ENCODE results near the gene ZER1. TPM values are rescaled to one million over a fixed set of nuclear protein-coding genes. Genes with fewer than 3 reads are reported as not detected.
A peak's percentile ranks its signal among the peaks of the same experiment; 100 is the strongest.
"Not testable (repeated sequence)": the region's sequence is repeated elsewhere in the genome, so short reads cannot be mapped to it uniquely, and the experiment has no call there.

The ZER1 gene
- total RNA-seq, 1 experiment from 2014 or later: 12.6 TPM

GRCh38 chr9:128696923-128697707 is 74.6 kb downstream of the ZER1 start:
- DNase-seq (ENCODE audit: extremely low read depth, low read depth): no peak

- no peak for DNase-seq (ENCODE audit: extremely low read depth, low read depth)
Observed at GRCh38 chr9:128694344-128694743, 77.4 kb downstream of the ZER1 start.

GRCh38 chr9:128693738-128694137 is 78.0 kb downstream of the ZER1 start:
- DNase-seq (ENCODE audit: extremely low read depth, low read depth): not testable (repeated sequence)

GRCh38 chr9:128690684-128691034 is 81.1 kb downstream of the ZER1 start:
- DNase-seq (ENCODE audit: extremely low read depth, low read depth): no peak

- DNase-seq (ENCODE audit: extremely low read depth, low read depth): no peak
Observed at GRCh38 chr9:128689820-128690683, 81.7 kb downstream of the ZER1 start.

GRCh38 chr9:128689293-128689774 is 82.4 kb downstream of the ZER1 start:
- DNase-seq (ENCODE audit: extremely low read depth, low read depth): no peak

GRCh38 chr9:128688501-128689292 is 83.0 kb downstream of the ZER1 start, which contains the start of gene SET:
Gene SET (plus strand): TSS chr9:128689222. CDS start chr9:128689583, 361 bp downstream.
- peak; percentile 93 for DNase-seq (ENCODE audit: extremely low read depth, low read depth)

GRCh38 chr9:128687453-128687852 is 84.3 kb downstream of the ZER1 start:
- no peak for DNase-seq (ENCODE audit: extremely low read depth, low read depth)

GRCh38 chr9:128685636-128686489 is 85.9 kb downstream of the ZER1 start:
- no peak for DNase-seq (ENCODE audit: extremely low read depth, low read depth)

- peak; percentile 70 for DNase-seq (ENCODE audit: extremely low read depth, low read depth)
Observed at GRCh38 chr9:128684325-128685199, 87.2 kb downstream of the ZER1 start.

- DNase-seq (ENCODE audit: extremely low read depth, low read depth): no peak
Observed at GRCh38 chr9:128684065-128684324, 87.7 kb downstream of the ZER1 start.

GRCh38 chr9:128683340-128684064 is 88.2 kb downstream of the ZER1 start:
- no peak for DNase-seq (ENCODE audit: extremely low read depth, low read depth)

Small RNAs within 50 kb of the gene (small RNA-seq; reads per million reads assigned to genes)
- gene RF00017 (0 reads per million in 2 experiments), gene RN7SL560P (0 reads per million in 2 experiments)

Other genes starting within 250 kb of the ZER1 start
- 136 and 162 TPM in 2 replicates for gene SPTAN1, start 219.3 kb downstream of the ZER1 start, total RNA-seq (2014; rRNA removed; shearing (Covaris generic))
- 77.5 and 97.9 TPM in 2 replicates for gene DYNC2I2, start 115.1 kb downstream of the ZER1 start, total RNA-seq (2014; rRNA removed; shearing (Covaris generic))
- 863 and 882 TPM in 2 replicates for gene SET, start 82.7 kb downstream of the ZER1 start, total RNA-seq (2014; rRNA removed; shearing (Covaris generic))
- gene PKN3, start 69.4 kb downstream of the ZER1 start, total RNA-seq (2014; rRNA removed; shearing (Covaris generic)): 5.9 and 7.4 TPM in 2 replicates
- gene ZDHHC12, start 47.8 kb downstream of the ZER1 start, total RNA-seq (2014; rRNA removed; shearing (Covaris generic)): 17.9 and 22.4 TPM in 2 replicates
- 12.9 and 13.5 TPM in 2 replicates for gene TBC1D13, start 15.3 kb upstream of the ZER1 start, total RNA-seq (2014; rRNA removed; shearing (Covaris generic))
- 27.2 and 34.9 TPM in 2 replicates for gene ENDOG, start 46.6 kb upstream of the ZER1 start, total RNA-seq (2014; rRNA removed; shearing (Covaris generic))
- gene SPOUT1, start 57.9 kb upstream of the ZER1 start, total RNA-seq (2014; rRNA removed; shearing (Covaris generic)): 21.1 and 22.1 TPM in 2 replicates
- 11.7 and 11.8 TPM in 2 replicates for gene KYAT1, start 110.0 kb upstream of the ZER1 start, total RNA-seq (2014; rRNA removed; shearing (Covaris generic))
- 21.7 and 22.2 TPM in 2 replicates for gene LRRC8A, start 110.2 kb upstream of the ZER1 start, total RNA-seq (2014; rRNA removed; shearing (Covaris generic))
- not detected in 2 replicates for gene PHYHD1, start 149.1 kb upstream of the ZER1 start, total RNA-seq (2014; rRNA removed; shearing (Covaris generic))
- gene DOLK, start 175.7 kb upstream of the ZER1 start, total RNA-seq (2014; rRNA removed; shearing (Covaris generic)): 18.3 and 20.6 TPM in 2 replicates
- 42.5 and 47.7 TPM in 2 replicates for gene NUP188, start 175.8 kb upstream of the ZER1 start, total RNA-seq (2014; rRNA removed; shearing (Covaris generic))

Measured in NCI-H460 (cell line).